ENCODE results near the gene HUS1.
"Not testable (repeated sequence)": the region's sequence is repeated elsewhere in the genome, so short reads cannot be mapped to it uniquely, and the experiment has no call there.

Gene HUS1

DNA sequence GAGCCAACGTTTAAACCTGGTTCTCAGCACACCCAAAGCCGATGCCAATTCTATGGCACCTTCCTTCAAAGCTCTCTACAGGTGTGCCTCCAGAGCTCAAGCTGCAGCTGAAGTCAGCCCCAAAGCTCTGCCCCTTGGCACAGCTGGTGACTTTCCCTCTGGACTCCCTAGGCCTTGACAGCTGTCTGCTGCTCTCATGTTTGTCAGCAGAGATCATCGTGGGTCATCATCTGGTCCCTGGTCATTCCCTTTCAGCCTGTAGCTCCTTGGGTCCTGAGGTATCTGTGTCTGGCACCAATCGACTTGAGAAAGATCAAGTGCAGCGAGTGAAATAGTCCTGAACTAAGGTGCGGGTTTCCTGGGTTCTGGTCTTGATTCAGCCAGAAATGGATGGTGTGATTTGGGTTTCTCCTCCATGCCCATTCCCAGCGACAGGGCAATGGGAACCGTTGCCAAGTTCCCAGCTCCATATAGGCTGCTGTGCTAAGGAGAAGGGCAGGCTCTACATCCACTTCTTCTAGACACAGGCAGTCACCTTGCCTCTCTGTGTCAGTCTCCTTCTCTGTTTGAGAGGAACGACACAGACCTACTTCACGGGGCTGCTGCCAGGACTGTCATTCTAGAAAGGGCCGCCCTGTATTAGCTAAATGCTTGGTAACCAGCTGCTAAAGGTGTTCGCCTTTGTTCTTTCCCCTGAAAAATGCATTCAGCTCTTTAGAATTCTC, 34.7 kb downstream of the HUS1 start:
- DNase-seq (ENCODE audit: low read depth) = no peak

DNA sequence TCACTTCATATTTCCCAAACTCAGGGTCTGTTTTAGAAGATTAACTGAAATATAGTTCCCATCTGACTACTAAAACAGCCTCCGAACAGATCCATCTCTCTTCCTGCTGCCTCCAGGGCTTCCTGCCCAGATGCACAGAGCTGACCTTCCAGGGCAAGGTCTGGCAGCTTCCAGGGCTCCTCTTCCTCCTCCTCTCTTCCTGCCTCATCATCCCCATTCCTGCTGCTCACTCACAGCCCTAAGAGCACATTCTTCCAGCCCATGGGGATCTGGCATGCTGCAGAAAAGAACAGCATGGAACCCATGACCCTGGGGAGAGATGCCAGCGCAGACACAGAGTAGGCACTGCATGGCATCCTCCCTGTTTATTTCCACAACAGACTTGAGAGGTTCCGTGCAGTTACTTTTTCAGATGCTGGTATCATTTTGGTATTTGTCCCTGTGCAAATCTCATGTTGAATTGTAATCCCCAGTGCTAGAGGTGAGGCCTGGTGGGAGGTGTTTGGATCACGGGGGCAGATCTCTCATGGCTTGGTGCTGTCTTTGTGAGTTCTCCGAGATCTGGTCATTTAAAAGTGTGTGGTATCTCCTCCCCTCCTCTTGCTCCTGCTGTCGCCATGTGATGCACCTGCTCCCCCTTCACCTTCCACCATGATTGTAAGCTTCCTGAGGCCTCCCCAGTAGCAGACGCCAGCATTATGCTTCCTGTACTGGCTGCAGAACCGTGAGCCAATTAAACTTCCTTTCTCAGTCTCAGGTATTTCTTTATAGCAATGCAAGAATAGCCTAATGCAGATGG, 35.5 kb downstream of the HUS1 start:
- no peak for DNase-seq (ENCODE audit: low read depth)

DNA sequence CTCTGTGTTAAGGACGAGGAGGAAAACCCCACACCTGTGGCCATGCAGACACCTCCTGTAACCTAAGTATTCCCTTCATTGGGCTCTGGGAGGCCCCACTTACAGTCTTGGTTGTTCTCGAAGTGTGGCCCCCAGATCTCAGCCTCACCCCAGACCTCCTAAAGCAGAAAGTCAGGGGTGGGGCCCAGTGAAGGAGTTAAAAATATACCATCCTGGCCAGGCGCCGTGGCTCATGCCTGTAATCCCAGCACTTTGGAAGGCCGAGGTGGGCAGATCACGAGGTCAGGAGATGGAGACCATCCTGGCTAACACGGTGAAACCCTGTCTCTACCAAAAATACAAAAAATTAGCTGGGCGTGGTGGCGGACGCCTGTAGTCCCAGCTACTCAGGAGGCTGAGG, 36.8 kb downstream of the HUS1 start:
- DNase-seq (ENCODE audit: low read depth) = not testable (repeated sequence)

DNA sequence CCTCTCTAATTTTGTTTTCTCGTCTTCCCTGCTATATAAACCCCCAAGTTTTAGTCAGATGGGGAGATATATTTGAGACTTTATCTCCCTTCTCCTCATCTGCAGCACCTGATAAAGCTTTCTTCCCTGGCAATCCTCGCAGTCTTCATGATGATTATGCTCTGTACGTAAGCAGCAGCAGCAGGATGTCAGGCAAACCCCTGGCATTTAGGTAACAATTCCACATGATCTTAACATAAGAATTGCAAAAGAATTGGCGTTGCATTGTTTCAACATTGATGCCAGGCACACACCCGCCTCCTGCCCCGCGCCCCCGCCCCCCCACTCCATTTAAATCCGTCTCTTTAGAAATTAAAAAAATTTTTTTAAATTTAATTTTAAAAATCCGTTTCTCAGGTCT, 37.3 kb downstream of the HUS1 start:
- no peak for DNase-seq (ENCODE audit: low read depth)

DNA sequence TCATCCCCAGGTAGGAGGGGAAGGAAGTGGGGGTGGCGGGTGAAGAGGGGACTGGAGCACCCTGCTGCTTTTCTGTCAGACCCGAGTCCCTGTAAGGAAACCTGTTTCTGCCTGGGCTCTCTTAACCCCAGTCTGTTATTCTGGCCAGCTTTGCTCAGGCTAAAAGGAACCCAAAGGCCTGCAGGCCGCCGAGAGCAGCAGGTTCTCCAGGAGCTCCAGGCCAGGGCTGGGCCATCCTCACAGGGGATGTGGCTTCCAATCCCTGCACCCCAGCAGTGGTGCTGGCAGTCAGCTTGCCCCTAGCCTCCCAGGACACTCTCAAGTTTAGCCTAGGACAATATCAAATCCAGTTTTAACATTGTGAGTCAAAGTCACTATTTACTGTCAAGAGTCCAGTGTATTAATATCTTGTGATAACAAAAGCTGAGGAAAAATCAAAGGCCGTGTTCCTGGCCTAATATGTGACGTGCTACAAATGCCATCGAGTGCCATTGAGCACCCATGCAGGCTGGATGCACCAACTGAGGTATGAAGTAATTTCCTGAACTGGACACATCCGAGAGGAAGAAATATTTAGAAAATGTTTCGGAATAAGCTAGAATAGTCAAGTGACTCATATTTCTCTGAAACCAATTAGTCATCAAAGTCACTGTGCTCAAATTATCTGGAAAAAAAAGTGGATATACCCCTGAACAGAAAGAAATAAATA, 38.1 kb downstream of the HUS1 start:
- no peak for DNase-seq (ENCODE audit: low read depth)

DNA sequence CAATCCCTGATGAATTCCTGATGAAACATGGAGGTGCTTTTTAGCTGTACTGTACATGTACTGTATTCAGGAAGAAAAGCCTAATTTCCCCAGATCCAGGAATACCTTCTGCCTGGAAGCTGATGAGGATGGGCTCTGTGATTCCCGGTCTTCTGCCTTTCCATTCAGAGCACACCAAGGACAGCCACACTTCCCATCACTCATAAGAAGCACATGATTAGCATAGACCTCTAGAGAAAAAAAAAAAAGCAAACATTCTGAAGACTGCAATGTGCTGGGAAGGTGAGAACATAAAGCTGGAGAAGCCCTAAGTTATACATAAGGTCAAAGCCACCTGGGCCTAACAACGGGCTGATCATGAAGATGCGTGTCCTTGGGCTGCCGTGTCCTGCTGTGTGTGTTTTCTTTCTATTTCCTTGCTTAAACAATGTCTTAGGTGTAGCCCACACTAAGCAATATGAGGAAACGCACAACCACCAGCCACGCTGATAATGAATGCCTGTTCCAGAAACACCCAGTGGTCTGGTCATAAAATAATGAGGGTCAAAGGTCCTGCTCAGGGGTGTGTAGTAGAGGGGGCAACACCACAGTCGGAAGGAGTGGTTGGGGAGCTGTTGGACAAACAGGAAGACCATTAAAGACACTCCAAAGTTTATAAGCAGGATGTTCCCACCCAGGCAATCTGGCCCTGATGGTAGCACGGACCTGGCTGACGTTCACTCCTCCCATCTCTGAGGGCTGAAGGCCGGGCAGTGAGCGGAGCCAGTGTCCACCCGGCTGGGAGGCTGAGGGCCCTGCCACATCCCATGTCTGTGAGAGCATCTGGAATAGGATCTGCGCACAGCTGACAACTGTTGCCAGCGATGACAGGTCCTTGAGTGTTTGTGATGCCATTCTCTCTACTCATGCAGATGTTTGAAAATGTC, 39.1 kb downstream of the HUS1 start:
- DNase-seq (ENCODE audit: low read depth) = no peak

DNA sequence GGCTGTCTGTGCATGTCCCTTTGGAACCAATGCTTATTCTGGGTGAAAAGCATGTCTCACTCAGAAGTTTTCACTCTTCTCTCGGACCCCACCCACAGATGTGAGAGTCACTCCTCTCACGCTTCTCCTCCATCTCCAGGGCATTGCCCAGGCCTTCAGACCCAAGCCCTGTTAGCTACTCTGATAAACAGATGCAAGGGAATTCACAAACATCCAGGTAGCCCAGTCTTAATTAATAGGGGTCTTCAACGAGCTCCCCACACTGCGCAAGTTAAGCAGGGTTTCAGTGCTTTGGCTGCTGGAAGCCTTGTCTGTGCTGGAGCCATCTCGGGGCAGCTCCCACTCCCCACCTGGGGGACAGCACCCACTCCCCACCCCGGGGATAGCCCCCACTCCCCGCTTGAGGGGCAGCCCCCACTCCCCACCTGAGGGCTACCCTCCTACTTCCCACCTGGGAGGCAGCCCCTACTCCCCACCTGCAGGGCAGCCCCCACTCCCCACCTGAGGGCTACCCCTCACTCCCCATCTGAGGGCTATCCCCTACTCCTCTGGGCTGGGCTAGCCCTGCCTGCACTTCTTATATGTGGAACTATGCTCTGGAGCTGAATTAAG, 39.9 kb downstream of the HUS1 start:
- DNase-seq (ENCODE audit: low read depth) = no peak

DNA sequence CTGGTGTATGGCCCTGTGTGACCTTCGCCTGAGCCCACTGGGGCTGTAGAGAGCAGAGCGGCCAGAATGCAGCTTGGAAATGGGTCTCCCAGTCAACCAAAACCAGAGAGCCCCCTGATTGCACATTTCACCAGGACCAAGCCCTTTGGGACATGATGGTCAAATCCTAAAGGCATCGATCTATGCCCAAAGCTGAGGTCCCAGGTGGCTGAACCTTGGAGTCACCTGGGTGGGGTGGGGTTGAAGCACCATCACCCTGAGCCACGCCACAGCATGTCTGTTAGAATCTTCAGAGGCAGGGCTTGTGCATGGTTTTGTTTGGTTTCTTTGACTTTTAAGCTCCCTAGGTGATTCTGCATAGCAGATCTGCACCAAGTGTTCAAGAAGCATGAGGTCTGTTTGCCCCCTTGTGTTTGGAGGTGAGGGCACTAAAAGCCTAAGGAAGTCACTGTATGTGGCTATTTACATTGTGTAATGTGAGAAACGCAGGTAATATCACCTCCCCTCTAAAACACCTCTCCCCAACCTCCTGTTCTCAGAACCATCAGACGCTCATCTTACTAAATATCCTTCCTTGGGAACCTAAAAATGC, 40.7 kb downstream of the HUS1 start:
- DNase-seq (ENCODE audit: low read depth) = no peak

DNA sequence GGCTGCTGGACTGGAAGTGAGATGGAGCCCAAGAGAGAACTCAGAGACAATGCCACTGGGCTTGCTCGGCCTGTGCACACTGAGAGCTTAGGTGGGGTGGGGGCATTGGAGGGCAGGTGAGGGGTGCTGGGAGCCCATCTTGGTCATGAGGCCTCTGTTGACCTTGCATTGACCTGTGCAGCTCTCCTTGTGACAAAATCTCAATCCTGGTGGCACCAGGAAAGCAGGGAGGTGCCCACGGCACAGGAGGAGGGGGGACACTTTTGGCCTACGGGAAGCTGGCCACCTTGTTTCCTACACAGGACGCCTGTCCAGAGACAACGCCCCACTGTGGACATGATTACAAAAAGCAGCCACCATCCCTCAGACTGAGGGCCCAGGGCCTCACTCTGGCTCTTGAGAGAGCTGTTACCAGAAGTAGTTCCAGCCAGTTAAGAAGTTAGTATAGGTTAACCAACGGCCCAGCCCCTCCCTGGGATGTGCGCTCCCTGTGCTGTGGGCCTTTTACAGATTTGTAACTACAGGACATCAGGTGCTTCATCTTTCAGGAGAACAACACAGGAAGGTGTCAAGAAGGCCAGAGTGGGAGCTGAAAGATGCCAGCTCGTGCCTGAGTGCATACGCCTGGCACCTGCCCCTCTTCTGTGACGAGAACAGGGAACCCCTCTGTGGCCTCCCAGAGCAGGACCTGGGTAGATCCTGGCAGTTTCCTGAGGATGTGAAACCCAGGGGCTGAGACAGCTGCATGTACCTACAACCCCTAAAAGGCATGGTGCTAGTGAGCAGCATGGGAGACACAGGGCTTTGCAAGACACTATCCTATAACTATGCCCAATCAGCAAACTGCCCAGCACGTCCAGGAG, 41.5 kb downstream of the HUS1 start:
- no peak for DNase-seq (ENCODE audit: low read depth)

DNA sequence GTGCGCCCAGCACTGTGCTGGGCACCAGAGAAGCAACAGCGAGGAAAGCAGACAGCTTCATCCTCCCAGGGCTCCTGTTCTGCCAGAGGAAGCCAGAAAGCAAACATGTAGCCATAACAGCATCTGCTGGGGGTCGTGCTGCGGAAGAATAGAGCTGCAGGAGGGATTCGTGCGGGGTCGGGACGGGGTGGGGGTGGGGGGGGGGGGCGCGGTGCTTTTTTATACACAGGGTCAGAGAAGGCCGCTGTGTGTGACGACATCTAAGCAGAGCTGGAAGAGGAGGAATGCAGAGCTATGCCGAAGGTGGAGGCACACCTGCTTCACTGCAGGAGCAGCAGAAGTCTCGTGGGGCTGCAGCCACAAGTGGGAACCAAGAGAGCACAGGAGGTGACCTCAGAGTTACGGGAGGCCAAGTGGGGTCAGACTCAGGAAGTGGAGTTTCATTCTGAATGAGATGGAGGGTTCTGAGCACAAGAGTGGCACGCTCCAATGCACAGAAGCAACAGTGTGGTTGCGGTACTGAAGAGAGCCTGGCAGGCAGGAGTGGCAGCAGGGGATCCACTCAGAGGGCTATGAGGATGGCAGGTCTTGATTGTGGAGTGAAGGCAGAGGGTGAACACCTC, 42.2 kb downstream of the HUS1 start:
- no peak for DNase-seq (ENCODE audit: low read depth)

DNA sequence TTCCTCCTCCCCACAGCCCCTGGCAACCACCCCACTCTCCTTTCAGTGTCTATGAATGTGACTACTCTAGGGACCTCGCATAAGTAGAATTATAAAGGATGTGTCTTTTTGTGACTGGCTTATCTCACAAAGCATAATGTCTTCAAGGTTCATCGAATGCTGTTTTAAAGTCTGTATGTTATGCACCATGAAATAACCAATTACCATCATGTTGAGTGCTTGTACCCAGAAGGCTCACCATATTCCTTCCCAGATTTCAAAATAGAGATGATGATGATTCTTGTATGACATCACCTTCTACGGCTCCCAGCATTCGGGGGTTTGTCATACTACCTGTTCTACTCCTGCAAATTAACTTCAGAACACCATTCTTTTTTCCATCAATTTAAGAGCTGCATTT, 43.1 kb downstream of the HUS1 start:
- no peak for DNase-seq (ENCODE audit: low read depth)

DNA sequence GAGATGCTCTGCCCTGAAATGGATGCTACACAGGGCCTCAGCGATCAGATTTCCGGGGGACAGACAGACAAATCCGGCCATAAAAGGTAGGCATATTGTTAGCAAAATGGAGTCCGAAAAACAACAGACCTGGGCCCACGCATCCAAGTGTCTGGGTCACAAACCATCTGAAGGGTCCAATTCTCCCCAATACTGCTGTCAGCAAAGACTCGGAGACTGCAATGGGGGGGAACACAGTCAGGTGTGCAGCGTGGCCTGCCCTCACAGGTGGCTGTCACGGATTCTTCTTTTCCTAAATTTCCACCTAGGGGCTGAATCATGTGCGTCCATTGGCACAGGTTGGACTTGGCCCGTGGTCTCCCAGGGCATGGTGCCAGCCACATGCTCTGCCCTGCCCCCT, 44.1 kb downstream of the HUS1 start:
- DNase-seq (ENCODE audit: low read depth) = no peak

DNA sequence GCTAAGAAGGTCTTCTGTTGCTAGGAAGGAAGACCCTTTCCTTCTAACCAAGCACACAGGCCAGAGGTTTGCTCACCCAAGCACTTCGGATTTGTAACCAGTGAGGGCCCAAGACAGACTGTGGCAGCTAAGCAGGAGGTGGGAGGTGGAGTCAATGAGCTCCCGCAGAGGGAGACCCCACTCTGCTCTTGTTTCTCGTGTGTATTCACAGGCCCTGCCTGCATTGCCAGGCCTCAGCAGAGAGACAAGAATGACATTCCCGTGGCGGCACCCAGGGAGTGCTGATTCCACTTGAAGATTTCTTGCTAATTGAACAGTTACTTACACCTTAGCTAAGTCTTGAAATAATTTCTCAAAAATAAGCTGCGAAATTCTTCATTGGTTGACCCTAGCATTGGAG, 44.6 kb downstream of the HUS1 start:
- DNase-seq (ENCODE audit: low read depth) = no peak

DNA sequence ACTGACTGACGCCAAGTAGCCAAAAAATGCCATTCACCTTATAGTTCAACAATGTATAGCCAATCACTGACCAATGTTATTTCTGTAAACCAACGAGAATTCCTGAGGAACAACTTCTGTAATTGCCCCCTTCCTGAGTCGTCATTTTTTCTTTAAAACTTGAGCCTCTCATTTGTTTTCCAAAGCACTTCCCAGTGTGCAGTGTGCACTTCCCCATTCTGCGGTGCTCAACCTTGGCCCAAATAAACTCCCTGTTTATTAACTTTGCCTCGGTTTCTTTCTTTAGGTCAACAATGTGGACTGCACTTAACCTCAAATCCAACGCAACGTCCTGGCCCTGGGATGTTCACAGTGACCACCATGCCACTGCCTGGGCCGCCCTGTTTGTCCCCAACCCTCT, 46.2 kb downstream of the HUS1 start:
- no peak for DNase-seq (ENCODE audit: low read depth)

DNA sequence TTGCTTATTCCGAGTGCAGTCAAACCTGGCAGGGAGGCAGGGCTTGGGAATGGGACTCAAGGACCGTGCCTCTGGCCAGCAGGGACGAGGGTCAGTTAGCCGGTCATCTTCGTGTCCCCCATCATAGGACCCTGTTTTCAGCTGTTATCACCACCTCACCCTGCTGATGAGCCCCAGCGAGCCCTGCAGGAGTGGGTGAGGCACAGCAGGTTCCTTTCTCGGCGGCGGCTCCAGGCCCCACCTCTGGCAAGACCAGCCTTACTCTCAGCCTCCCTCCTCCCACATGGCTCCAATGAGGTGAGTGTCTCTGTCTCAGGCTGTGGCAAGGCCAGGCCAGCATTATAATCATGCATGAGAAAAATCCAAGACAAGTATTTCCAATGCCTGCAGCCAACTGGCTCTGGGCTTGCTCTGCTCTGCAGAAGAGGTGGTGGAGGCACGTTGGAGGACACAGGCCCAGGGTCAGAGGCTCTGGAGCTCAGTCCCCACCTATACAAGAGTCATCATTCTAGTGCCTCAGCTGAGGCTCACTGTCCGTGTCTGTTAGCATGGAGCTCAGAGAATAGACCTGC, 46.9 kb downstream of the HUS1 start:
- DNase-seq (ENCODE audit: low read depth) = no peak

DNA sequence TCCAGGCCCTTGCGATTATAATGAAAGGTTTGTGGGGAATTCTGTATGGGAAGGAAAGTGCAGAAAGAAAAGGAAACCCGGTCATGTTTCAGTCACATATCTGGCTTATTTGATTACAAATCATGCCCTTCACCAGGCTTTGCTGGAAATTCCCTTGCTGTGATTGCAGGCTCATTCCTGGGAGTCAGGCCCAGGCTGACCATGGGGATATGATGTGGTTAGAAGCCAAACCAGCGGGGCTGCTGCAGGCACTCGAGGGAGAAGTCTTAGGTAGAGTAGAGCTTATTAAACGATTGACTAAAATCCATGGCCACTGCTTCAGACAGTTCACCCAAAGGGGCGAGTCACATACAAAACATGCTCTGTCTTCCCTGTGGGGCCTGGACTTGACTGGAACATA, 47.4 kb downstream of the HUS1 start:
- DNase-seq (ENCODE audit: low read depth) = no peak

DNA sequence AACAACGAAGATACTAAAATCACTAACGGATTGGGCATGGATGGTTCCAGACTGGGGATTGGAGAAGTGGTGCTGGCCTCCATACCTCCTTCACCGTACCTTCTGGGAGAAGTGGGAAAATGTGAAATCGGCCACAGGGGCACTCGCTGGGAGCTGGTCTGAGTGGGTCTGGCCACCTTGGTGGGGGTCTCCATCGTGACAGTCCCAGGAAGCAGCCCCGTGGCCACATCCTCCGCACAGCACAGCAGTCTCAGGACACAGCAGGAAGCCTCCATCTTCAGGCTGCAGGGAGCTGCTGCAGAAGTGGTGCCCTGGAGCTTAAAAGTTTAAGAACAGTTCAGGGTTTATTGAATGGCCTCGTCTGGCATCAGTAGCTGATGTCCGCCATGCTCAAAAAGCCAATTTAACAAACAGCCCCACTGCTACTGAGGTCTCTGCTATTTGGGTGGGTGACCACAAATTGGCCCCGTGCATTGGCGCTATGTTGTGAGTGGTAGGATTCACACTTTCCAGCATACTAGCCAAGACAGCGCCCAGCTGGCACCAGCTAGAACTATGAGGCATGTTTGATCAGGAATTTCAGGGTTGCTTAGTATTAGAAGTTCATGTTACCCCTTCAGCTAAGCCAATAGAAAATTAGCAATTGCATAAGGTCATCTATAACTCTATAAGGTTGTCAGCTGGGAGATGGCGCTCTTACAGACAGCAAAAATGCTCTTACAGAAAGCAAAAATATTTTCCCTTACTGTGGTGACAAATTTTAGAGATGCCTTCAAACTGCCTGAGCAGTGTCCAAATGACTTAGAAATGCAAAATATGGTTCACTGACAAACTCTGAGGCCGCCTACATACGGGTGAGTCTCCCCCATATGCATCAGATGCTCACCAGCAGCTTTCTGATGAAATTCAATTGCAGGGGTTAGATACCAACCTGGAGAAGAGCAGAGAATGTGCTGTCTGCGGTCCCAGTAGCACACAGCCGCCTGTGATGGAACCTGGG, 48.1 kb downstream of the HUS1 start:
- no peak for DNase-seq (ENCODE audit: low read depth)

DNA sequence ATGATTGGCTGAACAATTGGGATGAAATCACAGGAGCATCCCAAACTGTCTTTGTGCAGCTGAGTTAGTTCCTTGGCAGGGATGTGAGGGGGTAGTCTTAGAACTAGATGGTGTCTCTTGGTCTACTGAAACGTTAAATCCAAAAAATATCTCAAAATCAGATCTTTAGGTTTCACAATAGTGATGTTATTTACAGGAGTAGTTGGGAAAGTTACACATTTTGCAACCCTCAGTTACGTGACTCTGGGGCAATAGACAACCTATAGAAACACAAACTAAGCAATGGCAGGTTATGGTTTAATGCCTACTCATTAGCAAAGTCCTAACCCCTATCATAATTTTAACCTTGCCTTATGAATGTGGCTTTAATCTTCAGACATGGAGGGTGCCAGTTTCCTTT, 55.1 kb downstream of the HUS1 start:
- no peak for DNase-seq (ENCODE audit: low read depth)
